ENCODE results near the gene NXPH2.

The NXPH2 gene

GRCh38 chr2:138723196-138723987, 56.8 kb downstream of the NXPH2 start:
- no peak overlapping the region for H3K27ac ChIP-seq (ENCODE audit: low read length)

GRCh38 chr2:138722316-138722715, 57.9 kb downstream of the NXPH2 start:
- H3K36me3 ChIP-seq (ENCODE audit: control insufficient read depth, low read depth, low read length) = no peaks in the 10 kb centered on the region
- H3K4me3 ChIP-seq (ENCODE audit: low read length) = no peak overlapping the region
- no peaks in the 10 kb centered on the region for H3K27me3 ChIP-seq (ENCODE audit: control insufficient read depth, insufficient read depth, low read length)
- no peaks in the 10 kb centered on the region for H3K9me3 ChIP-seq (ENCODE audit: control insufficient read depth, low read depth, low read length)
- H3K27ac ChIP-seq (ENCODE audit: low read length) = no peak overlapping the region
- H3K9ac ChIP-seq (ENCODE audit: low read length) = no peak overlapping the region
- H3K4me1 ChIP-seq (ENCODE audit: control insufficient read depth, low read depth, low read length) = peaks cover 16% of the 10 kb centered on the region

More at GRCh38 chr2:138723196-138723987, 56.8 kb downstream of the NXPH2 start:
- no peaks in the 10 kb centered on the region for H3K36me3 ChIP-seq (ENCODE audit: control insufficient read depth, low read depth, low read length)
- peaks cover 16% of the 10 kb centered on the region for H3K4me1 ChIP-seq (ENCODE audit: control insufficient read depth, low read depth, low read length)
- no peak overlapping the region for H3K4me3 ChIP-seq (ENCODE audit: low read length)
- H3K9ac ChIP-seq (ENCODE audit: low read length) = no peak overlapping the region
- H3K27me3 ChIP-seq (ENCODE audit: control insufficient read depth, insufficient read depth, low read length) = no peaks in the 10 kb centered on the region
- H3K9me3 ChIP-seq (ENCODE audit: control insufficient read depth, low read depth, low read length) = no peaks in the 10 kb centered on the region

- H3K4me3 ChIP-seq (ENCODE audit: low read length) = no peak overlapping the region
- no peak overlapping the region for H3K9ac ChIP-seq (ENCODE audit: low read length)
- H3K27me3 ChIP-seq (ENCODE audit: control insufficient read depth, insufficient read depth, low read length) = no peaks in the 10 kb centered on the region
- H3K27ac ChIP-seq (ENCODE audit: low read length) = no peak overlapping the region
- no peaks in the 10 kb centered on the region for H3K9me3 ChIP-seq (ENCODE audit: control insufficient read depth, low read depth, low read length)
- no peaks in the 10 kb centered on the region for H3K36me3 ChIP-seq (ENCODE audit: control insufficient read depth, low read depth, low read length)
- peaks cover 11% of the 10 kb centered on the region for H3K4me1 ChIP-seq (ENCODE audit: control insufficient read depth, low read depth, low read length)
Measured at GRCh38 chr2:138720035-138720838, 60.0 kb downstream of the NXPH2 start.

GRCh38 chr2:138718405-138718804, 61.8 kb downstream of the NXPH2 start:
- no peaks in the 10 kb centered on the region for H3K9me3 ChIP-seq (ENCODE audit: control insufficient read depth, low read depth, low read length)
- H3K4me3 ChIP-seq (ENCODE audit: low read length) = no peak overlapping the region
- H3K36me3 ChIP-seq (ENCODE audit: control insufficient read depth, low read depth, low read length) = no peaks in the 10 kb centered on the region
- no peaks in the 10 kb centered on the region for H3K27me3 ChIP-seq (ENCODE audit: control insufficient read depth, insufficient read depth, low read length)
- no peak overlapping the region for H3K9ac ChIP-seq (ENCODE audit: low read length)
- no peak overlapping the region for H3K27ac ChIP-seq (ENCODE audit: low read length)
- H3K4me1 ChIP-seq (ENCODE audit: control insufficient read depth, low read depth, low read length) = no peaks in the 10 kb centered on the region

GRCh38 chr2:138716183-138716582, 64.0 kb downstream of the NXPH2 start:
- Histone ChIP-seq H3K4me3 (ENCODE audit: low read length) (no peak overlapping the region), H3K27ac (ENCODE audit: low read length) (no peak overlapping the region), H3K4me1 (ENCODE audit: control insufficient read depth, low read depth, low read length) (no peaks in the 10 kb centered on the region), H3K36me3 (ENCODE audit: control insufficient read depth, low read depth, low read length) (no peaks in the 10 kb centered on the region), H3K27me3 (ENCODE audit: control insufficient read depth, insufficient read depth, low read length) (no peaks in the 10 kb centered on the region), H3K9me3 (ENCODE audit: control insufficient read depth, low read depth, low read length) (no peaks in the 10 kb centered on the region), H3K9ac (ENCODE audit: low read length) (no peak overlapping the region)

GRCh38 chr2:138713504-138713903, 66.7 kb downstream of the NXPH2 start:
- Histone ChIP-seq H3K9me3 (ENCODE audit: control insufficient read depth, low read depth, low read length) (no peaks in the 10 kb centered on the region), H3K4me3 (ENCODE audit: low read length) (no peak overlapping the region), H3K9ac (ENCODE audit: low read length) (no peak overlapping the region), H3K27ac (ENCODE audit: low read length) (no peak overlapping the region), H3K27me3 (ENCODE audit: control insufficient read depth, insufficient read depth, low read length) (no peaks in the 10 kb centered on the region), H3K36me3 (ENCODE audit: control insufficient read depth, low read depth, low read length) (no peaks in the 10 kb centered on the region), H3K4me1 (ENCODE audit: control insufficient read depth, low read depth, low read length) (no peaks in the 10 kb centered on the region)

GRCh38 chr2:138713069-138713496, 67.1 kb downstream of the NXPH2 start:
- H3K9me3 ChIP-seq (ENCODE audit: control insufficient read depth, low read depth, low read length) = no peaks in the 10 kb centered on the region
- H3K9ac ChIP-seq (ENCODE audit: low read length) = no peak overlapping the region
- H3K4me3 ChIP-seq (ENCODE audit: low read length) = no peak overlapping the region
- no peak overlapping the region for H3K27ac ChIP-seq (ENCODE audit: low read length)
- no peaks in the 10 kb centered on the region for H3K4me1 ChIP-seq (ENCODE audit: control insufficient read depth, low read depth, low read length)
- no peaks in the 10 kb centered on the region for H3K36me3 ChIP-seq (ENCODE audit: control insufficient read depth, low read depth, low read length)
- no peaks in the 10 kb centered on the region for H3K27me3 ChIP-seq (ENCODE audit: control insufficient read depth, insufficient read depth, low read length)

GRCh38 chr2:138712212-138712979, 67.8 kb downstream of the NXPH2 start:
- Histone ChIP-seq H3K27me3 (ENCODE audit: control insufficient read depth, insufficient read depth, low read length) (no peaks in the 10 kb centered on the region), H3K36me3 (ENCODE audit: control insufficient read depth, low read depth, low read length) (no peaks in the 10 kb centered on the region), H3K4me1 (ENCODE audit: control insufficient read depth, low read depth, low read length) (no peaks in the 10 kb centered on the region), H3K9me3 (ENCODE audit: control insufficient read depth, low read depth, low read length) (no peaks in the 10 kb centered on the region), H3K4me3 (ENCODE audit: low read length) (no peak overlapping the region), H3K27ac (ENCODE audit: low read length) (no peak overlapping the region), H3K9ac (ENCODE audit: low read length) (no peak overlapping the region)

- Histone ChIP-seq H3K9ac (ENCODE audit: low read length) (no peak overlapping the region), H3K36me3 (ENCODE audit: control insufficient read depth, low read depth, low read length) (no peaks in the 10 kb centered on the region), H3K27me3 (ENCODE audit: control insufficient read depth, insufficient read depth, low read length) (no peaks in the 10 kb centered on the region), H3K4me3 (ENCODE audit: low read length) (no peak overlapping the region), H3K9me3 (ENCODE audit: control insufficient read depth, low read depth, low read length) (no peaks in the 10 kb centered on the region), H3K27ac (ENCODE audit: low read length) (no peak overlapping the region), H3K4me1 (ENCODE audit: control insufficient read depth, low read depth, low read length) (no peaks in the 10 kb centered on the region)
Measured at GRCh38 chr2:138711812-138712211, 68.4 kb downstream of the NXPH2 start.

- Histone ChIP-seq H3K4me1 (ENCODE audit: control insufficient read depth, low read depth, low read length) (no peaks in the 10 kb centered on the region), H3K9ac (ENCODE audit: low read length) (no peak overlapping the region), H3K36me3 (ENCODE audit: control insufficient read depth, low read depth, low read length) (no peaks in the 10 kb centered on the region), H3K27ac (ENCODE audit: low read length) (no peak overlapping the region), H3K9me3 (ENCODE audit: control insufficient read depth, low read depth, low read length) (no peaks in the 10 kb centered on the region), H3K4me3 (ENCODE audit: low read length) (no peak overlapping the region), H3K27me3 (ENCODE audit: control insufficient read depth, insufficient read depth, low read length) (no peaks in the 10 kb centered on the region)
Measured at GRCh38 chr2:138708682-138709241, 71.4 kb downstream of the NXPH2 start.
